GM18502 (cell line): ENCODE data around the gene GPSM1.

Source experiments
- ATAC-seq: cut with Tn5 transposase; IDR thresholded peaks from one replicate; pipeline ENCODE4 v1.9.1; 2021; ENCODE audit warnings: mild to moderate bottlenecking; ENCODE audit not compliant: unreplicated experiment, poor library complexity

The GPSM1 gene

GRCh38 chr9:136329636-136330405, 2.5 kb downstream of the GPSM1 start:
- ATAC-seq = no peak

DNA sequence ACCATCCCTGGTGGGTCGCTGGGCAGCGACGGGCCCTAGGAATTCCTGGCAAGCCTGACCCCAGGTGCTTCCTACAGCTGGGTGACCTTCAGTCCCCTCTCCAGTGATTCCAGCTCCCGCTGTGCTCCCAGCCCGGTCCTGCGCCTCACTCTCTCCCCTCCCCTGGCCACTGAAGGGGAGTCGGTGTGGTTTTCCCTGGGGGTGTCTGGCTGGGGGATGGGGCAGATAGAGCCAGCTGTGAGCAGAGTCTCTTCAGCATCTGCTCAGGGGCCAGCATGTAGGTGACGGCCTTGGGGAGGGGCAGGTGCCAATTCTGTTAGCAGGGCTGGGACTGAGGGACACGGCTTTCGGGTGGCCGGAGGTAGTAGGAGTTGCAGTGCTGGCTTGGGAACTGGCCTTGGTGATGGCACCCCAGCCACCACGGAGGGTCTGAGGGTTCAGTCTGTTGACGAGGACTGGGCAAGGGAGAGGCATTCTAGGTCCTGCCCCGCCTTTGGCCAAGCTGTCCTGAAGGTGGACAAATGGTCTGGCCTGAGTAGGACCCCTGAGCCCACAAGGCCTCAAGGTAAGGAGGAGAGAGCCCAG, 3.2 kb downstream of the GPSM1 start:
- ATAC-seq = no peak

GRCh38 chr9:136331030-136331429, 3.7 kb downstream of the GPSM1 start:
- no peak for ATAC-seq

- ATAC-seq = no peak
Observed at GRCh38 chr9:136331556-136332481, 4.5 kb downstream of the GPSM1 start.

- no peak for ATAC-seq
Observed at GRCh38 chr9:136332482-136332983, 5.2 kb downstream of the GPSM1 start.

GRCh38 chr9:136333045-136333444, 5.7 kb downstream of the GPSM1 start:
- ATAC-seq = no peak

DNA sequence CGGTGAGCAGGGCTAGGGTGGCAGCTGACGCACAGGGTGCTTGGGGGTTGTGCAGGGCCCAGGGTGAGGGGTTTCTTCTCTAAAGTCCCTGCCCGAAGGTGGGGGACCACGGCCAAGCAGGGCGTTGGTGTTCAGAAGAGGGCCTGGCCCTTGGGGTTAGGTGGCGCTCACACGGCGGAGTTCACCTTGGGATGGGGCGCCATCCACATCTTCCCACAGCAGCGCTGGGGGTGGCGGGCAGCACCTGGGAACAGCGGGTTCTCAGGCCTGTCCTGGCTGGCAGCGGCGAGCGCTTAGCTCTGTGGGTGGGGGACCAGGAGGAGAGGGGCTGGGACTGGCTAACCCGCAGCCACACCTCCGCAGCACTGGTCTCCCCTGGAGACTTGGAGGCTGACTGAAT, 6.1 kb downstream of the GPSM1 start:
- ATAC-seq = no peak

- no peak for ATAC-seq
Observed at GRCh38 chr9:136334541-136334940, 7.2 kb downstream of the GPSM1 start.

DNA sequence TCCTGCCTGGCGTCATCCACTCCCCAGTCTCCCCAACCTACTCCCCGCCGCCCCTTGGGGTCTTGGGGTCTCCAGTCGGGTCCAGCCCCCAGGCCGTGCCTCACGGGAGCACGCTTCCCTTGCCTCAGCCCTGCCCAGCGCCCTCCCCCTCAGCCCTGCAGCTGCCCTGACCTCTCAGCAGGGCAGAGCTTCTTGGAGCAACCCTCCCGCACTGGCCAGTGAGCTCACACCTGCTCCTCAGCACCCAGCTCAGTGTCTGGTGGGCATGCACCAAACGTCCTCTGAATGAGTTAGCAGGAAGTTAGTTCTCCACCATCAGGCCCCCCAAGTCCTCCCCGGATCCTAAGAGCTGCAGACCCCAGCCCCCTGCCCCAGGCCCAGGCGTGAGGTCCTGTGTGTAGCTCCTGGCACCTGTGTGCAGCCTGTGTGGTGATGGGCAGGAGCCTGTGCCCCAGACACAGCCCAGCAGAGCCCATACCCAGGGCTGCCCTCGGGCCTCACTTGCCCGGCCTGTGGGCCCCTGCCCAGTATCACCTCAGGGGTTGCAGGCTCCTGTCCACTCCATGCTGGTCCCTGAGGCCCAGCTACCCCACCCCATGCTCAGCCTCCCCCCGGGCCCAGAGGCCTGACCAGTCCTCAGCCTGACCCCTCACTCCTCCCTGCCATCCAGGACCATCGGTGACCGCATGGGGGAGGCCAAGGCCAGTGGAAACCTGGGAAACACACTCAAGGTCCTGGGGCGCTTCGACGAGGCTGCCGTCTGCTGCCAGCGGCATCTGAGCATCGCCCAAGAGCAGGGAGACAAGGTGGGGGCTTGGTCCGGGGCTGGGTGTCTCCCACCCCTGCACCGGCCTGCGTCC, 8.2 kb downstream of the GPSM1 start:
- ATAC-seq = no peak

DNA sequence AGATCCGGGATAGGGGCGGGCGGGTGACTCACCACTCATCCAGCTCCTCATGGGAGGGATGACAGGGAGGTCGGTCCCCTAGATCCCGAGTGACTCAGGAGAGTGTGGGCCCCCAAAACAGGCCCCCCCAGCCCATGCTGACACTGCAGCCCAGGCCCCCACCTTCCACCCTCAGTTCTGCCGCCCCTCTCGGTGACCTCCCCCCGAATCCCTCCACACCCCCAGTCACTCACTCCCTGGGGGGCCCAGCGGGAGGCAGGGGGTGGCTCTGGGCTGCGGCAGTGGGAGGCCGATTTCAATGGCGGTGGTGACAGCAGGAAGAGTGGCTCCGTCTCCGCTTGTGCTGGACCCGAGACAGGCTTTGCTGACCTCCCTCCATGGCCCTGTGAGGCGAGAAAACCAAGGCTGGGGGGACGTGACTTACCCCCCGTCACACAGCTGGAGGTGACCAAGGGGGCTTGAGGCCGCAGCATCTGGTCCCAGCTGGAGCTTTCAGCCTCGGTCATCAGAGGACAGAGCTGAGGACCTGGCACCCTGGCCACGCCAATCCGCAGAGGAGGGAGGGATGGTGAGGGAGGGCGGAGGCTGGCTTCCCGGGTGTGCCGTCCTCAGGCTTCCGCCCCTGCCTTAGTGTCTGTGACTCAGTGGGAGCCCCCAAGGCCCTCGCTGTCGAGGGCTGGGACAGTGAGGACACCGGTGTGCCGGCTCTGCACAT, 9.0 kb downstream of the GPSM1 start:
- no peak for ATAC-seq

- no peak for ATAC-seq
Observed at GRCh38 chr9:136336881-136337280, 9.5 kb downstream of the GPSM1 start.

GRCh38 chr9:136337416-136338395, 10.4 kb downstream of the GPSM1 start:
- ATAC-seq = no peak

- no peak for ATAC-seq
Observed at GRCh38 chr9:136338511-136338910, 11.2 kb downstream of the GPSM1 start.

GRCh38 chr9:136339173-136339957, 12.0 kb downstream of the GPSM1 start:
- no peak for ATAC-seq

GRCh38 chr9:136339958-136340310, 12.6 kb downstream of the GPSM1 start:
- no peak for ATAC-seq

GRCh38 chr9:136340356-136341041, 13.2 kb downstream of the GPSM1 start:
- no peak for ATAC-seq
